GM12891 (cell line): ENCODE measurements around the gene FGD5.

Experiments used
- DNase-seq: peaks from one replicate; pipeline ENCODE4 v3.0.0; 2011; ENCODE audit warnings: low spot score; ENCODE audit not compliant: insufficient read length
- FAIRE-seq: peaks from 2 replicates; lab custom pipeline; 2011; peaks lifted over from hg19 to GRCh38; lab: Jason Lieb, UNC
- PAX5 ChIP-seq: IDR thresholded peaks from 2 replicates; pipeline ENCODE4 v1.6.1; 2011; ENCODE audit warnings: low read length, moderate library complexity, mild to moderate bottlenecking; ENCODE audit not compliant: insufficient read depth, severe bottlenecking
- POLR2A ChIP-seq: IDR thresholded peaks from 2 replicates; pipeline ENCODE4 v1.6.1; 2011; ENCODE audit warnings: low read depth, low read length, control low read depth
- POLR2AphosphoS5 ChIP-seq: IDR thresholded peaks from 2 replicates; pipeline ENCODE4 v1.6.1; 2011; ENCODE audit warnings: low read depth, low read length, control low read depth
- POU2F2 ChIP-seq: IDR thresholded peaks from 2 replicates; pipeline ENCODE4 v1.6.1; 2011; ENCODE audit warnings: low read depth, mild to moderate bottlenecking, control low read depth, low read length, moderate library complexity
- SPI1 ChIP-seq: IDR thresholded peaks from 2 replicates; pipeline ENCODE4 v1.6.1; 2011; ENCODE audit warnings: low read depth, low read length, control low read depth
- TAF1 ChIP-seq: IDR thresholded peaks from 2 replicates; pipeline ENCODE4 v1.6.1; 2011; ENCODE audit warnings: low read depth, low read length, control low read depth

The FGD5 gene

GRCh38 chr3:14788644-14789043, 30.1 kb upstream of the FGD5 start:
- DNase-seq: no peak
- FAIRE-seq: no peak
- TF ChIP-seq POU2F2 (no peak), POLR2A (no peak), POLR2AphosphoS5 (no peak), TAF1 (no peak), PAX5 (no peak), SPI1 (no peak)

- FAIRE-seq (no peak), DNase-seq (no peak)
- no peak for TF ChIP-seq POLR2AphosphoS5
- no peak for TF ChIP-seq SPI1
- no peak for TF ChIP-seq PAX5
- TF ChIP-seq POU2F2: no peak
- TF ChIP-seq POLR2A: no peak
- no peak for TF ChIP-seq TAF1
Observed at GRCh38 chr3:14789221-14789620, 29.5 kb upstream of the FGD5 start.

- FAIRE-seq: no peak
Observed at GRCh38 chr3:14789640-14790285, 29.0 kb upstream of the FGD5 start.

GRCh38 chr3:14791343-14791945, 27.3 kb upstream of the FGD5 start:
- DNase-seq: peak; percentile 65
- peak; percentile 73 for FAIRE-seq
- no peak for TF ChIP-seq POU2F2
- TF ChIP-seq POLR2AphosphoS5: no peak
- no peak for TF ChIP-seq TAF1
- TF ChIP-seq SPI1: no peak
- no peak for TF ChIP-seq PAX5
- no peak for TF ChIP-seq POLR2A

More at GRCh38 chr3:14789640-14790285, 29.0 kb upstream of the FGD5 start:
- DNase-seq: no peak
- TF ChIP-seq POLR2AphosphoS5 (no peak), TAF1 (no peak), PAX5 (no peak), POU2F2 (no peak), POLR2A (no peak), SPI1 (no peak)

GRCh38 chr3:14792691-14793121, 26.1 kb upstream of the FGD5 start:
- FAIRE-seq (no peak), DNase-seq (no peak)
- TF ChIP-seq POLR2A (no peak), PAX5 (no peak), POU2F2 (no peak), POLR2AphosphoS5 (no peak), SPI1 (no peak), TAF1 (no peak)

- TF ChIP-seq POLR2A (no peak), POLR2AphosphoS5 (no peak), TAF1 (no peak), PAX5 (no peak), POU2F2 (no peak), SPI1 (no peak)
- no peak for DNase-seq
- FAIRE-seq: no peak
Observed at GRCh38 chr3:14793126-14793857, 25.5 kb upstream of the FGD5 start.

GRCh38 chr3:14793858-14794234, 24.9 kb upstream of the FGD5 start:
- TF ChIP-seq SPI1 (no peak), POU2F2 (no peak), POLR2AphosphoS5 (no peak), PAX5 (no peak), POLR2A (no peak)
- FAIRE-seq (no peak), DNase-seq (no peak)

GRCh38 chr3:14794435-14794834, 24.3 kb upstream of the FGD5 start:
- FAIRE-seq (no peak), DNase-seq (no peak)

GRCh38 chr3:14795996-14796395, 22.8 kb upstream of the FGD5 start:
- no peak for TF ChIP-seq POLR2AphosphoS5
- TF ChIP-seq SPI1: no peak
- TF ChIP-seq TAF1: no peak
- no peak for TF ChIP-seq PAX5
- TF ChIP-seq POU2F2: no peak
- no peak for TF ChIP-seq POLR2A
- FAIRE-seq (no peak), DNase-seq (no peak)

More at GRCh38 chr3:14794435-14794834, 24.3 kb upstream of the FGD5 start:
- TF ChIP-seq TAF1 (no peak), SPI1 (no peak), PAX5 (no peak), POLR2A (no peak), POU2F2 (no peak)
